GM21825 (cell line): ENCODE results near the gene HOXB2.

Source experiments
- ATAC-seq: cut with Tn5 transposase; IDR thresholded peaks from one replicate; pipeline ENCODE4 v1.9.1; 2021; ENCODE audit warnings: mild to moderate bottlenecking, moderate library complexity; ENCODE audit not compliant: unreplicated experiment

HOXB2 gene

GRCh38 chr17:48494335-48494734, 50.6 kb downstream of the HOXB2 start:
- ATAC-seq: no peak
